Ovary (tissue), 3 donors: ENCODE data around the gene WDR82.

Experiments
- POLR2A ChIP-seq: fragments of 450-650 bp; IDR thresholded peaks from one replicate; pipeline ENCODE4 v1.6.1; 2017; ENCODE audit warnings: antibody characterized with exemption, mild to moderate bottlenecking, moderate library complexity
- TF ChIP-seq, protein P1 (sequence below), 3 donors: fragments of 450-650 bp in 2 of 3; fragments of 200-600 bp in 1 of 3; IDR thresholded peaks; one replicate each; pipeline versions ENCODE4 v1.5.1 to v1.8.0; 2016 to 2022; ENCODE audit warnings: antibody characterized with exemption in 3 of 3, mild to moderate bottlenecking in 1 of 3
- donor health status: DM: no; HTN: no; CAD: no.

GRCh38 chr3:52299879-52300611, 21.6 kb upstream of the WDR82 start:
- TF ChIP-seq, protein P1, sequence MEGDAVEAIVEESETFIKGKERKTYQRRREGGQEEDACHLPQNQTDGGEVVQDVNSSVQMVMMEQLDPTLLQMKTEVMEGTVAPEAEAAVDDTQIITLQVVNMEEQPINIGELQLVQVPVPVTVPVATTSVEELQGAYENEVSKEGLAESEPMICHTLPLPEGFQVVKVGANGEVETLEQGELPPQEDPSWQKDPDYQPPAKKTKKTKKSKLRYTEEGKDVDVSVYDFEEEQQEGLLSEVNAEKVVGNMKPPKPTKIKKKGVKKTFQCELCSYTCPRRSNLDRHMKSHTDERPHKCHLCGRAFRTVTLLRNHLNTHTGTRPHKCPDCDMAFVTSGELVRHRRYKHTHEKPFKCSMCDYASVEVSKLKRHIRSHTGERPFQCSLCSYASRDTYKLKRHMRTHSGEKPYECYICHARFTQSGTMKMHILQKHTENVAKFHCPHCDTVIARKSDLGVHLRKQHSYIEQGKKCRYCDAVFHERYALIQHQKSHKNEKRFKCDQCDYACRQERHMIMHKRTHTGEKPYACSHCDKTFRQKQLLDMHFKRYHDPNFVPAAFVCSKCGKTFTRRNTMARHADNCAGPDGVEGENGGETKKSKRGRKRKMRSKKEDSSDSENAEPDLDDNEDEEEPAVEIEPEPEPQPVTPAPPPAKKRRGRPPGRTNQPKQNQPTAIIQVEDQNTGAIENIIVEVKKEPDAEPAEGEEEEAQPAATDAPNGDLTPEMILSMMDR (IDR thresholded peaks at IDR 0.05): no peak
- no peak for TF ChIP-seq POLR2A
